NCI-H146 (cell line): ENCODE results near the gene HLA-DOA.
A peak's percentile ranks its signal among the peaks of the same experiment; 100 is the strongest.

Source experiments
- DNase-seq: peaks from one replicate; lab custom pipeline; 2025; lab: John Stamatoyannopoulos, UW

HLA-DOA gene

GRCh38 chr6:33017018-33017417, 7.6 kb upstream of the HLA-DOA start:
- no peak for DNase-seq

GRCh38 chr6:33015798-33016197, 6.4 kb upstream of the HLA-DOA start:
- no peak for DNase-seq

- DNase-seq = peak; percentile 57
Measured at GRCh38 chr6:33014841-33015634, 5.6 kb upstream of the HLA-DOA start.

GRCh38 chr6:33013608-33014007, 4.2 kb upstream of the HLA-DOA start:
- DNase-seq = no peak

GRCh38 chr6:33010356-33010755, 965 bp upstream of the HLA-DOA start:
- no peak for DNase-seq

GRCh38 chr6:33007831-33008400, 1.5 kb downstream of the HLA-DOA start:
- DNase-seq = no peak

GRCh38 chr6:33004940-33005339, 4.5 kb downstream of the HLA-DOA start:
- DNase-seq = no peak

GRCh38 chr6:33001685-33002084, 7.7 kb downstream of the HLA-DOA start:
- DNase-seq = no peak

- DNase-seq = no peak
Measured at GRCh38 chr6:33000055-33000454, 9.3 kb downstream of the HLA-DOA start.

GRCh38 chr6:32995448-32995847, 13.9 kb downstream of the HLA-DOA start:
- no peak for DNase-seq

- no peak for DNase-seq
Measured at GRCh38 chr6:32993363-32993973, 15.9 kb downstream of the HLA-DOA start.

GRCh38 chr6:32991972-32992371, 17.4 kb downstream of the HLA-DOA start:
- DNase-seq = no peak

- no peak for DNase-seq
Measured at GRCh38 chr6:32989368-32989767, 20.0 kb downstream of the HLA-DOA start.

GRCh38 chr6:32984622-32985389, 24.6 kb downstream of the HLA-DOA start:
- peak; percentile 89 for DNase-seq

GRCh38 chr6:32983964-32984621, 25.3 kb downstream of the HLA-DOA start:
- no peak for DNase-seq

GRCh38 chr6:32983493-32983848, 25.9 kb downstream of the HLA-DOA start:
- DNase-seq = no peak

GRCh38 chr6:32982702-32983492, 26.5 kb downstream of the HLA-DOA start:
- DNase-seq = peak; percentile 16

- DNase-seq = peak; percentile 18
Measured at GRCh38 chr6:32982084-32982701, 27.2 kb downstream of the HLA-DOA start.

GRCh38 chr6:32980488-32981038, 28.8 kb downstream of the HLA-DOA start:
- no peak for DNase-seq

GRCh38 chr6:32979720-32980487, 29.5 kb downstream of the HLA-DOA start:
- DNase-seq = no peak
